Measurements from ENCODE around the gene SOX10. TPM values are rescaled to one million over a fixed set of nuclear protein-coding genes. Genes with fewer than 3 reads are reported as not detected.

The SOX10 gene
- total and polyA plus RNA-seq, 2 donors: 4.5 to 10.7 TPM

- no peak overlapping the region for H3K4me3 ChIP-seq (ENCODE audit: low read depth, low read length)
- no peak for DNase-seq (ENCODE audit: extremely low spot score)
- H3K36me3 ChIP-seq (ENCODE audit: insufficient read depth): peaks cover 4% of the 10 kb centered on the region
- H3K27ac ChIP-seq (ENCODE audit: low read depth): no peak overlapping the region
- H3K4me1 ChIP-seq (ENCODE audit: insufficient read depth): no peaks in the 10 kb centered on the region
- WGBS: 84% methylated on average over 10 of the region's 10 CpGs
Measured at GRCh38 chr22:37932401-37932800, 52.0 kb downstream of the SOX10 start.

- no peak overlapping the region for H3K27ac ChIP-seq (ENCODE audit: low read depth)
- WGBS: 88% methylated on average over 6 of the region's 6 CpGs
- peaks cover 5% of the 10 kb centered on the region for H3K36me3 ChIP-seq (ENCODE audit: insufficient read depth)
- H3K4me3 ChIP-seq (ENCODE audit: low read depth, low read length): no peak overlapping the region
- DNase-seq (ENCODE audit: extremely low spot score): no peak
- no peaks in the 10 kb centered on the region for H3K4me1 ChIP-seq (ENCODE audit: insufficient read depth)
Measured at GRCh38 chr22:37931893-37932389, 52.4 kb downstream of the SOX10 start.

- no peak overlapping the region for H3K27ac ChIP-seq (ENCODE audit: low read depth)
- no peak overlapping the region for H3K4me3 ChIP-seq (ENCODE audit: low read depth, low read length)
- WGBS: 74% methylated on average over 2 of the region's 2 CpGs
- DNase-seq (ENCODE audit: extremely low spot score): no peak
- no peaks in the 10 kb centered on the region for H3K4me1 ChIP-seq (ENCODE audit: insufficient read depth)
- peaks cover 10% of the 10 kb centered on the region for H3K36me3 ChIP-seq (ENCODE audit: insufficient read depth)
Measured at GRCh38 chr22:37930952-37931440, 53.4 kb downstream of the SOX10 start.

- 66% methylated on average over 11 of the region's 11 CpGs for WGBS
- H3K27ac ChIP-seq (ENCODE audit: low read depth): no peak overlapping the region
- H3K36me3 ChIP-seq (ENCODE audit: insufficient read depth): peaks cover 10% of the 10 kb centered on the region
- no peak overlapping the region for H3K4me3 ChIP-seq (ENCODE audit: low read depth, low read length)
- DNase-seq (ENCODE audit: extremely low spot score): no peak
- no peaks in the 10 kb centered on the region for H3K4me1 ChIP-seq (ENCODE audit: insufficient read depth)
Measured at GRCh38 chr22:37930270-37930951, 53.9 kb downstream of the SOX10 start.

- Histone ChIP-seq H3K36me3 (ENCODE audit: insufficient read depth) (peaks cover 10% of the 10 kb centered on the region), H3K4me3 (ENCODE audit: low read depth, low read length) (no peak overlapping the region), H3K27ac (ENCODE audit: low read depth) (no peak overlapping the region), H3K4me1 (ENCODE audit: insufficient read depth) (no peaks in the 10 kb centered on the region)
- WGBS: 87% methylated on average over 5 of the region's 5 CpGs
- DNase-seq (ENCODE audit: extremely low spot score): no peak
Measured at GRCh38 chr22:37929390-37929789, 55.0 kb downstream of the SOX10 start.

GRCh38 chr22:37927637-37927936 lies 56.8 kb downstream of the SOX10 start:
- WGBS: 96% methylated on average over 5 of the region's 5 CpGs
- H3K4me1 ChIP-seq (ENCODE audit: insufficient read depth): no peaks in the 10 kb centered on the region
- H3K27ac ChIP-seq (ENCODE audit: low read depth): no peak overlapping the region
- no peak for DNase-seq (ENCODE audit: extremely low spot score)
- H3K36me3 ChIP-seq (ENCODE audit: insufficient read depth): peaks cover 10% of the 10 kb centered on the region
- H3K4me3 ChIP-seq (ENCODE audit: low read depth, low read length): no peak overlapping the region

- no peaks in the 10 kb centered on the region for H3K4me1 ChIP-seq (ENCODE audit: insufficient read depth)
- H3K27ac ChIP-seq (ENCODE audit: low read depth): no peak overlapping the region
- DNase-seq (ENCODE audit: extremely low spot score): no peak
- H3K36me3 ChIP-seq (ENCODE audit: insufficient read depth): peaks cover 10% of the 10 kb centered on the region
- WGBS: 92% methylated on average over 32 of the region's 32 CpGs
- H3K4me3 ChIP-seq (ENCODE audit: low read depth, low read length): no peak overlapping the region
Measured at GRCh38 chr22:37926771-37927636, 57.4 kb downstream of the SOX10 start.

GRCh38 chr22:37926358-37926757 lies 58.0 kb downstream of the SOX10 start:
- no peak for DNase-seq (ENCODE audit: extremely low spot score)
- no peak overlapping the region for H3K4me3 ChIP-seq (ENCODE audit: low read depth, low read length)
- peaks cover 10% of the 10 kb centered on the region for H3K36me3 ChIP-seq (ENCODE audit: insufficient read depth)
- no peak overlapping the region for H3K27ac ChIP-seq (ENCODE audit: low read depth)
- no peaks in the 10 kb centered on the region for H3K4me1 ChIP-seq (ENCODE audit: insufficient read depth)
- WGBS: 87% methylated on average over 7 of the region's 7 CpGs

GRCh38 chr22:37925767-37926166 lies 58.6 kb downstream of the SOX10 start:
- H3K27ac ChIP-seq (ENCODE audit: low read depth): no peak overlapping the region
- WGBS: 85% methylated on average over 15 of the region's 15 CpGs
- no peak overlapping the region for H3K4me3 ChIP-seq (ENCODE audit: low read depth, low read length)
- no peaks in the 10 kb centered on the region for H3K4me1 ChIP-seq (ENCODE audit: insufficient read depth)
- no peak for DNase-seq (ENCODE audit: extremely low spot score)
- peaks cover 10% of the 10 kb centered on the region for H3K36me3 ChIP-seq (ENCODE audit: insufficient read depth)

GRCh38 chr22:37925330-37925729 lies 59.0 kb downstream of the SOX10 start:
- 69% methylated on average over 3 of the region's 3 CpGs for WGBS

GRCh38 chr22:37924386-37925065 lies 59.8 kb downstream of the SOX10 start:
- no peak overlapping the region for H3K27ac ChIP-seq (ENCODE audit: low read depth)
- 87% methylated on average over 18 of the region's 18 CpGs for WGBS
- peaks cover 10% of the 10 kb centered on the region for H3K36me3 ChIP-seq (ENCODE audit: insufficient read depth)
- H3K4me3 ChIP-seq (ENCODE audit: low read depth, low read length): no peak overlapping the region
- no peaks in the 10 kb centered on the region for H3K4me1 ChIP-seq (ENCODE audit: insufficient read depth)
- DNase-seq (ENCODE audit: extremely low spot score): no peak

More at GRCh38 chr22:37925330-37925729, 59.0 kb downstream of the SOX10 start:
- H3K36me3 ChIP-seq (ENCODE audit: insufficient read depth): peaks cover 10% of the 10 kb centered on the region
- no peak for DNase-seq (ENCODE audit: extremely low spot score)
- H3K27ac ChIP-seq (ENCODE audit: low read depth): no peak overlapping the region
- no peaks in the 10 kb centered on the region for H3K4me1 ChIP-seq (ENCODE audit: insufficient read depth)
- H3K4me3 ChIP-seq (ENCODE audit: low read depth, low read length): no peak overlapping the region

GRCh38 chr22:37923927-37924326 lies 60.4 kb downstream of the SOX10 start:
- no peak overlapping the region for H3K4me3 ChIP-seq (ENCODE audit: low read depth, low read length)
- DNase-seq (ENCODE audit: extremely low spot score): no peak
- H3K36me3 ChIP-seq (ENCODE audit: insufficient read depth): peaks cover 8% of the 10 kb centered on the region
- no peaks in the 10 kb centered on the region for H3K4me1 ChIP-seq (ENCODE audit: insufficient read depth)
- WGBS: 87% methylated on average over 4 of the region's 4 CpGs
- H3K27ac ChIP-seq (ENCODE audit: low read depth): no peak overlapping the region
